ENCODE data around the gene DIP2A.
A peak's percentile ranks its signal among the peaks of the same experiment; 100 is the strongest.

The DIP2A gene, protein sequence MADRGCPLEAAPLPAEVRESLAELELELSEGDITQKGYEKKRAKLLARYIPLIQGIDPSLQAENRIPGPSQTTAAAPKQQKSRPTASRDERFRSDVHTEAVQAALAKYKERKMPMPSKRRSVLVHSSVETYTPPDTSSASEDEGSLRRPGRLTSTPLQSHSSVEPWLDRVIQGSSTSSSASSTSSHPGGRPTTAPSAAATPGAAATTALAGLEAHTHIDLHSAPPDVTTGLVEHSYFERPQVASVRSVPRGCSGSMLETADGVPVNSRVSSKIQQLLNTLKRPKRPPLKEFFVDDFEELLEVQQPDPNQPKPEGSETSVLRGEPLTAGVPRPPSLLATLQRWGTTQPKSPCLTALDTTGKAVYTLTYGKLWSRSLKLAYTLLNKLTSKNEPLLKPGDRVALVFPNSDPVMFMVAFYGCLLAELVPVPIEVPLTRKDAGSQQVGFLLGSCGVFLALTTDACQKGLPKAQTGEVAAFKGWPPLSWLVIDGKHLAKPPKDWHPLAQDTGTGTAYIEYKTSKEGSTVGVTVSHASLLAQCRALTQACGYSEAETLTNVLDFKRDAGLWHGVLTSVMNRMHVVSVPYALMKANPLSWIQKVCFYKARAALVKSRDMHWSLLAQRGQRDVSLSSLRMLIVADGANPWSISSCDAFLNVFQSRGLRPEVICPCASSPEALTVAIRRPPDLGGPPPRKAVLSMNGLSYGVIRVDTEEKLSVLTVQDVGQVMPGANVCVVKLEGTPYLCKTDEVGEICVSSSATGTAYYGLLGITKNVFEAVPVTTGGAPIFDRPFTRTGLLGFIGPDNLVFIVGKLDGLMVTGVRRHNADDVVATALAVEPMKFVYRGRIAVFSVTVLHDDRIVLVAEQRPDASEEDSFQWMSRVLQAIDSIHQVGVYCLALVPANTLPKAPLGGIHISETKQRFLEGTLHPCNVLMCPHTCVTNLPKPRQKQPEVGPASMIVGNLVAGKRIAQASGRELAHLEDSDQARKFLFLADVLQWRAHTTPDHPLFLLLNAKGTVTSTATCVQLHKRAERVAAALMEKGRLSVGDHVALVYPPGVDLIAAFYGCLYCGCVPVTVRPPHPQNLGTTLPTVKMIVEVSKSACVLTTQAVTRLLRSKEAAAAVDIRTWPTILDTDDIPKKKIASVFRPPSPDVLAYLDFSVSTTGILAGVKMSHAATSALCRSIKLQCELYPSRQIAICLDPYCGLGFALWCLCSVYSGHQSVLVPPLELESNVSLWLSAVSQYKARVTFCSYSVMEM (N-terminal part only)

DNA sequence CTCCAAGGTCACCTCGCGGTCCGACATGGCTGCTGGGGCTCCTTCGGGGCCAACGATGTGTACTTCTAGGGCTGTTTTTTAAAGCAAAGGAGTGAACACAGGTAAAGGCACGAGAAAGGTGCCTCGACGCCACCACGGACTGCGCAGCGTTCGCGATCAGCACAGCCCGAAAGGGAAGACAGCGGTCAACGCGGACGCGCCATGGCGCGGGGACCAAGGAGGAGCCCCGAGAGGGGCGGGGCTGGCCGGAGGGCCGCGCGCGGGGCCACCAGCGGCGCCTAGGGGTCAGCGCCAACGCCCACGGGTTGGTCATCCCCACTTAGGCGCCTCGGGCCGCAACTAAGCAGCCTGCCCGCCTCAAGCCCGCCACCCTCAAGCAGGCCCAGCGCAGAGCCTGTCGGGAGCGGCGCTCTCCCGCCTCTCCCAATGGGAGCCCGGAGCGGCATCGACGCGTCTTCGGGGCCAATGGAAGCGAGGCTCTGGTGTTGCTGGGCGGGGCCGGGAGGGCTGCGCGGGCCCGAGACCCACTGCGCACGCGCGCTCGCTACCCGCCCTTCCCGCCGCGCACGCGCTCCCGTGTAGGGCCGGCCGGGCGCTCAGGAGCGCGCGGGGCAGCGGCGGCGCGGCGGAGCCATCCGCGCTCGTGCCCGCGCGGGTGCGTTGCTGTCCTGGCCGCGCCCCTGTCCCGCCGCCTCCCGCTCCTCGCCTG lies at the start of gene DIP2A:
DIP2A (plus strand) TSS at position 577 of the 709 bp plus-strand sequence. CDS start 241 bp downstream, outside the sequence.
- Mint-ChIP-seq H3K27me3 (no peaks in the 10 kb centered on the region), H3K36me3 (peaks cover 12 to 15% of the 10 kb centered on the region in 2 donors), H3K4me1 (peaks cover 13 to 37% of the 10 kb centered on the region in 2 donors), H3K9me3 (no peaks in the 10 kb centered on the region), H3K4me3 (peak within 1 kb of the TSS; percentile 93 to 94), H3K27ac (peak within 1 kb of the TSS; percentile 95)
- ATAC-seq (replicated peaks) (peak; percentile 97), DNase-seq (peak; percentile 94)

DNA sequence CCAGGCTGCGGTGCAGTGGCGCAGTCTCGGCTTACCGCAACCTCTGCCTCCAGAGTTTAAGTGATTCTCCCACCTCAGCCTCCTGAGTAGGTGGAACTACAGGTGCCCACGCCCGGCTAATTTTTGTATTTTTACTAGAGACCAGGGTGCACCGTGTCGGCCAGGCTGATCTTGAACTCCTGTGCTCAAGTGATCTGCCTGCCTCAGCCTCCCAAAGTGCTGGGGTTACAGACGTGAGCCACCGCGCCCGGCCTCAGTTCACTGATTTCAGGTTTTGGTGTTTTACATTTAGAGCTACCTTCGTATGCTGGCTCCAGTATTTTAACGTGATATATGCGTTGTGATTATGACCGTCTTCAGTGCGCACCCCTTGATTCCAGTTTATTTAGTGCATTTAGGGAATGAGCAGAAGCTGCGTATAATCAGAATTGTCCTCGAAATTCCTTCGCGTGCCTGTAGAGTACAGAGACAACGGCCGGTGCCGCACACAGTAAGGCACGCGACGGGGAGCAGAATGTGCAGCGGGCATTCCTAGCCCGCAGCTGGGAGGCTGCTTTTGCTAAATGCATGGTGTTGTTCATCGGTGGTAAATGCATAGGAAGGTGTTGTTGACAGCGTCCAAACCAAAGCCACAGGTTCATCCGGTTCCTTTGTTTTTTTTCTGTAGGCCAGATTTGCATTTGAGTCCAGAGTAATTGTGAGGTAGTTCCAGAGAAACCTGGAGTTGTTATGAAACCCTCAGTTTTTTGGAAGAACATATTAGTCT lies 48.9 kb upstream of the DIP2A start:
- Mint-ChIP-seq H3K4me3 (no peak overlapping the region), H3K27me3 (no peaks in the 10 kb centered on the region), H3K9me3 (no peaks in the 10 kb centered on the region), H3K4me1 (no peaks in the 10 kb centered on the region), H3K36me3 (peaks cover 9 to 29% of the 10 kb centered on the region in 2 donors), H3K27ac (no peak overlapping the region)
- DNase-seq (no peak), ATAC-seq (replicated peaks) (no peak)

DNA sequence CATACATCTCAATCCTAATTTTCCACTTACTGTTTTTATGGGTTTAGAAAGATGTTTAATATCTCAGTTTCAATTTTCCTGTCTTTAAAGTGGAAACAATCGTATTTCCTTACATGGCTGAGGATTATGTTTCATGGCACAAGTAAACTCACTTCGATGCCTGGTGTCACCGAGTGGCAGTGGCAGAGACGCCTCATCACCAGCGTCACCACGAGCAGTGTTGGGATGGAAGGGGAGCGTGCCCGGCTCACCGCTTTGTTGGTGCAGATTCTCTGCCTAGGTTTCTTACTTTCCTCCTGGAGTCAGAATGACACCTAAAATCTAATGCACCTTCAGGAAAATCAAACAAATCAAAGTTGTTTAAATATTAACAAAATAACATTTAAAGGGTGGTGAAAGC lies 48.2 kb upstream of the DIP2A start:
- DNase-seq (no peak), ATAC-seq (replicated peaks) (no peak)
- Mint-ChIP-seq H3K27ac (no peak overlapping the region), H3K27me3 (no peaks in the 10 kb centered on the region), H3K36me3 (peaks cover 11 to 32% of the 10 kb centered on the region in 2 donors), H3K9me3 (no peaks in the 10 kb centered on the region), H3K4me1 (no peaks in the 10 kb centered on the region), H3K4me3 (no peak overlapping the region)

- Mint-ChIP-seq H3K27ac (no peak overlapping the region), H3K4me1 (no peaks in the 10 kb centered on the region), H3K27me3 (no peaks in the 10 kb centered on the region), H3K9me3 (no peaks in the 10 kb centered on the region), H3K4me3 (no peak overlapping the region), H3K36me3 (peaks cover 16 to 35% of the 10 kb centered on the region in 2 donors)
- ATAC-seq (replicated peaks), result no peak
- no peak for DNase-seq
Observed at GRCh38 chr21:46411236-46411635, 47.5 kb upstream of the DIP2A start.

GRCh38 chr21:46411691-46412090 lies 47.0 kb upstream of the DIP2A start:
- Mint-ChIP-seq H3K4me3 (no peak overlapping the region), H3K9me3 (no peaks in the 10 kb centered on the region), H3K27ac (no peak overlapping the region), H3K36me3 (peaks cover 20 to 37% of the 10 kb centered on the region in 2 donors), H3K4me1 (no peaks in the 10 kb centered on the region), H3K27me3 (no peaks in the 10 kb centered on the region)
- DNase-seq, result no peak
- ATAC-seq (replicated peaks), result no peak

DNA sequence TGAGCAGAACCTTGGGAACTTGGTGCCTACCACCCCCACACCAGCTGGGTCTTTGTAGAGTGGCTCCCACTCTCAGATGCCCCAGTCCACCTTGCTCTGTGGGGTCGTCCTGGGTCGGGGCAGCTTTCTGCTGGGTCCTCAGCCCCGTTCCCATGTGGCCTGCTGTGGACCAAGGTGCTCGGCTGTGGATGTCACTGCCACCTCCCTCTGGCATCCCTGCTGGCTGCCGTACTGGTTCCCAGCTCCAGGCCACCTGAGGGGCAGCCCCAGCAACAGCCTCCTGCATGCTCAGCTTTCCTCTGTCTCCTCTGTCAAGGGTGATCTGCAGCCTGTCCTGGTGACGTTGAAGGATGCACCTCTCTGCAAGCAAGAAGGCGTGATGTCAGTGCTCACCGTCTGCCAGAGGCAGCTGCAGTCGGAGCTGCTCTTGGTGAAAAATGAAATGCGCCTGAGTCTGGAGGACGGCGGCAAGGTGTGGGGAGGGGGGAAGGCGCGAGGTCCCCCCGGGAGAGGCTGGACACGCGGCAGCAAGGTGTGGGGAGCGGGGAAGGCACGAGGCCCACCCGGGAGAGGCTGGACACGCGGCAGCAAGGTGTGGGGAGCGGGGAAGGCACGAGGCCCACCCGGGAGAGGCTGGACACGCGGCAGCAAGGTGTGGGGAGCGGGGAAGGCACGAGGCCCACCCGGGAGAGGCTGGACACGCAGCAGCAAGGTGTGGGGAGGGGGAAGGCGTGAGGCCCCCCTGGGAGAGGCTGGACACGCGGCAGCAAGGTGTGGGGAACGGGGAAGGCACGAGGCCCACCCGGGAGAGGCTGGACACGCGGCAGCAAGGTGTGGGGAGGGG lies 45.9 kb upstream of the DIP2A start:
- DNase-seq (no peak), ATAC-seq (replicated peaks) (no peak)
- no peak overlapping the region for H3K4me3 Mint-ChIP-seq
- no peaks in the 10 kb centered on the region for H3K27me3 Mint-ChIP-seq
- peaks cover 20 to 33% of the 10 kb centered on the region in 2 donors for H3K36me3 Mint-ChIP-seq
- no peaks in the 10 kb centered on the region for H3K9me3 Mint-ChIP-seq
- no peak overlapping the region for H3K27ac Mint-ChIP-seq
- no peaks in the 10 kb centered on the region for H3K4me1 Mint-ChIP-seq

- no peak overlapping the region for H3K27ac Mint-ChIP-seq
- DNase-seq (no peak), ATAC-seq (replicated peaks) (no peak)
- peaks cover 20 to 33% of the 10 kb centered on the region in 2 donors for H3K36me3 Mint-ChIP-seq
- no peaks in the 10 kb centered on the region for H3K27me3 Mint-ChIP-seq
- H3K4me1 Mint-ChIP-seq, result no peaks in the 10 kb centered on the region
- no peaks in the 10 kb centered on the region for H3K9me3 Mint-ChIP-seq
- no peak overlapping the region for H3K4me3 Mint-ChIP-seq
Observed at GRCh38 chr21:46413365-46413696, 45.4 kb upstream of the DIP2A start.

DNA sequence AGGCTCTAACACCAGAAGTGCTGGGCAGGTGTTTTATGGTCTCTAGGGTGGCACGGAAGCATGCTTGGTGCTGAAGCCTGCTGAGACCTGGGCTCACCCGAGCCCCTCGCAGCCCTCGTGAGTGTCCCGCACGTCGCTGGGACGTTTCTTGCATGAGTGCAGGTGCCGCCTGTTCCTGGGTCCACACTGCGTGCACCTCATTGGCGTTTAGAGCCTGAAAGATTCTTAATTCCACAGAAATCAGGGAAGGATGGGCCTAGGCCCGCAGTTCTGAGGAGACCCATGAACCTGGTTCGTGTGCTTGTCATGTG lies 43.8 kb upstream of the DIP2A start:
- Mint-ChIP-seq H3K27me3 (no peaks in the 10 kb centered on the region), H3K9me3 (no peaks in the 10 kb centered on the region), H3K4me1 (no peaks in the 10 kb centered on the region), H3K27ac (no peak overlapping the region), H3K36me3 (peaks cover 34 to 46% of the 10 kb centered on the region in 2 donors), H3K4me3 (no peak overlapping the region)
- DNase-seq (no peak), ATAC-seq (replicated peaks) (no peak)

DNA sequence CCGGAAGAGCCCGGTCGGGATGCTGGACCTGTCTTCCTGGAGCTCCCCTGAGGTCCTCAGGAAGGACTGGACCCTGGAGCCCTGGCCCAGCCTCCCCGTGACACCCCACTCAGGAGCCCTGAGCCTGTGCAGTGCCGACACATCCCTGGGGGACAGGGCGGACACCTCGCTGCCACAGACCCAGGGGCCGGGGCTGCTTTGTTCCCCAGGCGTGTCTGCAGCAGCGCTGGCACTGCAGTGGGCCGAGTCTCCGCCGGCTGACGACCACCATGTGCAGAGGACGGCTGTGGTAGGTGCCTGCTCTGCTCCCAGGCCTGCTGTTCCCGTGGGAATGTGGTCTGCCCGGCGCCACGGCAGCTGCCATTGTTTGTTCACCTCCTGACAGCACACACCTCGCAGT lies 42.1 kb upstream of the DIP2A start:
- no peak for ATAC-seq (replicated peaks)
- no peaks in the 10 kb centered on the region for H3K4me1 Mint-ChIP-seq

GRCh38 chr21:46418265-46418946 lies 40.3 kb upstream of the DIP2A start:
- ATAC-seq (replicated peaks) (no peak), DNase-seq (no peak)
- H3K4me1 Mint-ChIP-seq, result no peaks in the 10 kb centered on the region
- no peaks in the 10 kb centered on the region for H3K9me3 Mint-ChIP-seq
- peaks cover 45 to 55% of the 10 kb centered on the region in 2 donors for H3K36me3 Mint-ChIP-seq
- H3K4me3 Mint-ChIP-seq, result no peak overlapping the region
- H3K27ac Mint-ChIP-seq, result no peak overlapping the region
- H3K27me3 Mint-ChIP-seq, result no peaks in the 10 kb centered on the region

More for the DNA sequence above, 42.1 kb upstream of the DIP2A start:
- H3K36me3 Mint-ChIP-seq, result peaks cover 42 to 50% of the 10 kb centered on the region in 2 donors
- no peak for DNase-seq
- no peaks in the 10 kb centered on the region for H3K9me3 Mint-ChIP-seq
- no peaks in the 10 kb centered on the region for H3K27me3 Mint-ChIP-seq
- no peak overlapping the region for H3K4me3 Mint-ChIP-seq
- H3K27ac Mint-ChIP-seq, result no peak overlapping the region

DNA sequence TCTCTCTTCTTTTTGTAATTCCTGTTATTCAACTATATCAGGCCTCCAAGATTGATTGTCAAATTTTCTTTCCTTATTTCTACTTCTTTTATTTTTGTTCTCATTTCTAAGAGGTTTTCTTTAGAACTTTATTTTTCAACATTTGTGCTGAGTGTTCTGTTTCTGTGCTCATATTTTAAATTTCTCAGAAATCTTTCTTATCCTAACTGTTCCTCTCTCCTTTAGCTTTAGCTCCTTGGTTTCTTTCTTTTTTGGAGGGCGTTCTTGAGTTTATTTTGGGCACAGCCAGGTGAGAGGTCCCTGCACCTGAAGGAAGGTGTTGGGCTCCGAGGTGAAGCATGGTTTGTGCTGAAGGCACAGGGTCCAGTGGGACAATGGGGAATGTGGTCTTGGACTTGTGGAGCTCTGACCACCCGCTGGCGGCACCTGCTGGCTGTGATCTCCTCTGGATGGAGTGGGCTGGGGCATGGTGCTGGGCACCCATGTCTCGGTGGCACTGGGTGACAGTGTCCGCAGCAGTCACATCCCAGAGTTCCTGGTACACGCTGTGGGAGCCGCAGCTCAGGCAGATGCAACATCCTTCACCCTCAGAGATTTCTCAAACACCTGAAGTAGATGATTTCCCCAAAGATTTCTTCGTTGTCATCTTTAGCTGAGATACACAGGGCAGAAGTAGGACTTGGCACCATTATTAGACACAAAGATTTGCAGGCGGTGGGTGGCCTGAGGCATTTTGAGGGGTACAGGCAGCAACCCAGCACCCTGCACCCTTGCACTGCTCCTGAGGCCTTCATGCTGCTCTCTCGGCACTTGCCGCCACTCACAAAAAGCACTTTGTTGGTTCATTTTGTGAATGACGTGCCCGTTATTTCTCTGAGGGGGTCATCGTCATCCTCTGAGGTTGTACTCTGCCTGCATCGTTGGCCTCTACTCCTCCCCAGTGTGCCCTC lies 38.2 kb upstream of the DIP2A start:
- Mint-ChIP-seq H3K9me3 (no peaks in the 10 kb centered on the region), H3K36me3 (peaks cover 47 to 58% of the 10 kb centered on the region in 2 donors), H3K4me3 (no peak overlapping the region), H3K4me1 (peaks cover 0 to 5% of the 10 kb centered on the region in 2 donors), H3K27ac (no peak overlapping the region), H3K27me3 (no peaks in the 10 kb centered on the region)
- no peak for ATAC-seq (replicated peaks)
- no peak for DNase-seq
